HCT116 (cell line): ENCODE measurements around the gene TTC9. TPM values are rescaled to one million over a fixed set of nuclear protein-coding genes. Genes with fewer than 3 reads are reported as not detected.

ENCODE experiments used
- ATAC-seq: fragments of 200-7000 bp; cut with Tn5 transposase; 2 replicates; pipeline ENCODE4 v1.9.1; 2020; ENCODE audit warnings: mild to moderate bottlenecking, moderate library complexity
- BruUV-seq: library from RNA; stranded (reverse); fragments of 400-500 nt; replicated peaks from 2 replicates; lab custom pipeline; 2021; lab: Mats Ljungman, UMichigan
- CTCF ChIA-PET: fragments of 300-600 bp; sonication (Branson Sonifier 250); formaldehyde crosslinking; loops from one replicate; lab custom pipeline; 2021; ENCODE audit warnings: antibody characterized with exemption; lab: Charles Lee
- POLR2A ChIA-PET: fragments of 300-600, 350-600 bp; sonication (Branson Sonifier 250); formaldehyde crosslinking; loops from one replicate; lab custom pipeline; 2021; ENCODE audit warnings: antibody characterized with exemption; lab: Charles Lee
- RAD21 ChIA-PET, 2 experiments: fragments of 300-600 bp; sonication (Branson Sonifier 250); formaldehyde crosslinking; loops; one replicate each; lab custom pipeline; 2023; ENCODE audit warnings: low total read pairs in 2 of 2; ENCODE audit not compliant: uncharacterized antibody in 2 of 2, unreplicated experiment in 2 of 2, low non-redundant PET in 1 of 2; lab: Charles Lee
- DNase-seq: peaks from one replicate; pipeline ENCODE4 v3.0.0-alpha.2; 2010; ENCODE audit warnings: low read depth, low spot score
- H2AFZ ChIP-seq: fragments of 200-600 bp; shearing (Covaris generic), sonication (generic); 2 replicates; pipeline ENCODE4 v1.6.1; 2017; ENCODE audit warnings: low read depth, mixed run types, mixed read lengths, antibody characterized with exemption, low read length; ENCODE audit not compliant: poor library complexity, severe bottlenecking
- H3K27ac ChIP-seq: 2 replicates; pipeline ENCODE4 v1.5.1; 2012; ENCODE audit warnings: low read depth, low read length
- H3K27me3 ChIP-seq: fragments of 200-600 bp; sonication (generic); 2 replicates; pipeline ENCODE4 v1.6.1; 2016; ENCODE audit warnings: mixed run types, low read length, mixed read lengths; ENCODE audit not compliant: insufficient read depth
- H3K36me3 ChIP-seq, 2 experiments: fragments of 200-500 bp in 1 of 2; fragments of 200-600 bp in 1 of 2; sonication (Bioruptor generic) in 1 of 2; sonication (generic) in 1 of 2; 2 replicates each; pipeline versions ENCODE4 v1.5.1 to v1.6.1; 2014 to 2016; ENCODE audit warnings: low read length in 2 of 2, inconsistent platforms in 1 of 2, mixed read lengths in 1 of 2, mixed run types in 1 of 2; ENCODE audit not compliant: insufficient read depth in 2 of 2, control insufficient read depth in 1 of 2
- H3K4me1 ChIP-seq, 2 experiments: fragments of 200-600 bp in 1 of 2; sonication (generic) in 1 of 2; 2 replicates each; pipeline versions ENCODE4 v1.5.1 to v1.6.1; 2012 to 2017; ENCODE audit warnings: low read length in 2 of 2, inconsistent platforms in 1 of 2, mild to moderate bottlenecking in 1 of 2, mixed read lengths in 1 of 2, mixed run types in 1 of 2, moderate library complexity in 1 of 2; ENCODE audit not compliant: insufficient read depth in 2 of 2, control insufficient read depth in 1 of 2
- H3K4me2 ChIP-seq: fragments of 200-600 bp; sonication (generic); 2 replicates; pipeline ENCODE4 v1.6.1; 2017; ENCODE audit warnings: mixed run types, low read length, mixed read lengths
- H3K4me3 ChIP-seq, 2 experiments: fragments of 200-600 bp in 1 of 2; sonication (generic) in 1 of 2; replicated peaks in 1 of 2; 2 replicates each; pipeline ENCODE4 v1.5.1; 2011 to 2016; ENCODE audit warnings: low read length in 2 of 2, control low read depth in 1 of 2, low read depth in 1 of 2, mild to moderate bottlenecking in 1 of 2, mixed read lengths in 1 of 2, mixed run types in 1 of 2
- H3K79me2 ChIP-seq: fragments of 200-600 bp; sonication (generic); 2 replicates; pipeline ENCODE4 v1.6.1; 2017; ENCODE audit warnings: mild to moderate bottlenecking, mixed run types, low read length, moderate library complexity, mixed read lengths; ENCODE audit not compliant: insufficient read depth
- H3K9ac ChIP-seq: fragments of 200-600 bp; sonication (generic); 2 replicates; pipeline ENCODE4 v1.6.1; 2016; ENCODE audit warnings: low read length, mixed read lengths
- H3K9me2 ChIP-seq: fragments of 200-600 bp; sonication (generic), shearing (Covaris generic); 2 replicates; pipeline ENCODE4 v1.6.1; 2017; ENCODE audit warnings: mixed run types, mild to moderate bottlenecking, moderate library complexity; ENCODE audit not compliant: insufficient read depth
- H3K9me3 ChIP-seq, 2 experiments: fragments of 200-500 bp in 1 of 2; fragments of 200-600 bp in 1 of 2; sonication (Bioruptor generic) in 1 of 2; sonication (generic) in 1 of 2; 2 replicates each; pipeline ENCODE4 v1.6.1; 2014 to 2017; ENCODE audit warnings: low read length in 2 of 2, mixed read lengths in 2 of 2, inconsistent platforms in 1 of 2, low read depth in 1 of 2, mild to moderate bottlenecking in 1 of 2, mixed run types in 1 of 2, moderate library complexity in 1 of 2; ENCODE audit not compliant: control insufficient read depth in 1 of 2, insufficient read depth in 1 of 2
- H4K20me1 ChIP-seq: fragments of 200-600 bp; sonication (generic), shearing (Covaris generic); 2 replicates; pipeline ENCODE4 v1.6.1; 2017; ENCODE audit warnings: mixed run types, mild to moderate bottlenecking, moderate library complexity; ENCODE audit not compliant: insufficient read depth
- CEBPB ChIP-seq: IDR thresholded peaks from 2 replicates; pipeline ENCODE4 v1.6.1; 2012; ENCODE audit warnings: low read depth
- CTCF ChIP-seq, 3 experiments: fragments of 200-600 bp in 1 of 3; sonication (generic) in 1 of 3; IDR thresholded peaks in 2 of 3; conservative IDR thresholded peaks in 1 of 3; 2 replicates each; pipeline ENCODE4 v1.5.1; 2012 to 2017; ENCODE audit warnings: low read depth in 2 of 3, low read length in 2 of 3, antibody characterized with exemption in 1 of 3, borderline replicate concordance in 1 of 3, control low read depth in 1 of 3, mild to moderate bottlenecking in 1 of 3, mixed read lengths in 1 of 3, mixed run types in 1 of 3, moderate library complexity in 1 of 3; ENCODE audit not compliant: insufficient read depth in 1 of 3
- EGR1 ChIP-seq: IDR thresholded peaks from 2 replicates; pipeline ENCODE4 v1.6.1; 2012; ENCODE audit warnings: low read depth
- ELF1 ChIP-seq: IDR thresholded peaks from 2 replicates; pipeline ENCODE4 v1.6.1; 2012; ENCODE audit warnings: low read depth, borderline replicate concordance
- EZH2 ChIP-seq: fragments of 200-600 bp; sonication (generic); IDR thresholded peaks from 2 replicates; pipeline ENCODE4 v1.6.1; 2017; ENCODE audit warnings: antibody characterized with exemption, mixed run types
- EZH2phosphoT487 ChIP-seq: fragments of 200-600 bp; IDR thresholded peaks from 2 replicates; pipeline ENCODE4 v1.6.1; 2018; ENCODE audit warnings: antibody characterized with exemption, borderline replicate concordance
- FOSL1 ChIP-seq: IDR thresholded peaks from 2 replicates; pipeline ENCODE4 v1.6.1; 2012; ENCODE audit warnings: low read depth
- JUND ChIP-seq: IDR thresholded peaks from 2 replicates; pipeline ENCODE4 v1.6.1; 2012
- POLR2A ChIP-seq: IDR thresholded peaks from 2 replicates; pipeline ENCODE4 v1.7.0; 2011; ENCODE audit warnings: borderline replicate concordance; ENCODE audit not compliant: insufficient read depth, insufficient read length; ENCODE audit errors: extremely low read depth
- POLR2AphosphoS5 ChIP-seq: IDR thresholded peaks from 2 replicates; pipeline ENCODE4 v1.6.1; 2011; ENCODE audit warnings: mild to moderate bottlenecking, low read depth, low read length, moderate library complexity
- RAD21 ChIP-seq: IDR thresholded peaks from 2 replicates; pipeline ENCODE4 v1.6.1; 2012; ENCODE audit warnings: low read depth, mild to moderate bottlenecking
- SIN3A ChIP-seq: IDR thresholded peaks from 2 replicates; pipeline ENCODE4 v1.6.1; 2012; ENCODE audit warnings: low read depth
- SP1 ChIP-seq: IDR thresholded peaks from 2 replicates; pipeline ENCODE4 v1.6.1; 2012; ENCODE audit warnings: low read depth
- SRF ChIP-seq: IDR thresholded peaks from 2 replicates; pipeline ENCODE4 v1.6.1; 2012; ENCODE audit warnings: low read depth
- TCF7L2 ChIP-seq: IDR thresholded peaks from 2 replicates; pipeline ENCODE4 v1.7.0; 2011; ENCODE audit warnings: borderline replicate concordance, inconsistent platforms; ENCODE audit not compliant: insufficient read depth, insufficient read length; ENCODE audit errors: extremely low read depth
- ZBTB33 ChIP-seq: IDR thresholded peaks from 2 replicates; pipeline ENCODE4 v1.6.1; 2011; ENCODE audit warnings: mild to moderate bottlenecking, low read length, moderate library complexity; ENCODE audit not compliant: insufficient replicate concordance; ENCODE audit errors: extremely low read depth
- ZFX ChIP-seq: fragments of 450-650 bp; IDR thresholded peaks from 2 replicates; pipeline ENCODE4 v1.6.1; 2017
- intact Hi-C: fragments of 100-400 bp; cut with micrococcal nuclease; formaldehyde crosslinking; loops from 2 replicates; pipeline ENCODE4 v1.10.0; 2022
- total RNA-seq: library from RNA; stranded (reverse); gene quantifications from one replicate; pipeline ENCODE4 v1.2.1, GENCODE V29; 2021; ENCODE audit not compliant: unreplicated experiment
- TF ChIP-seq, protein P1 (sequence below): IDR thresholded peaks from 2 replicates; pipeline ENCODE4 v1.6.1; 2012; ENCODE audit warnings: low read depth
- TF ChIP-seq, protein P2 (sequence below): IDR thresholded peaks from 2 replicates; pipeline ENCODE4 v1.6.1; 2012

Gene TTC9
- total RNA-seq, 1 experiment from 2014 or later, result 2.4 TPM

DNA sequence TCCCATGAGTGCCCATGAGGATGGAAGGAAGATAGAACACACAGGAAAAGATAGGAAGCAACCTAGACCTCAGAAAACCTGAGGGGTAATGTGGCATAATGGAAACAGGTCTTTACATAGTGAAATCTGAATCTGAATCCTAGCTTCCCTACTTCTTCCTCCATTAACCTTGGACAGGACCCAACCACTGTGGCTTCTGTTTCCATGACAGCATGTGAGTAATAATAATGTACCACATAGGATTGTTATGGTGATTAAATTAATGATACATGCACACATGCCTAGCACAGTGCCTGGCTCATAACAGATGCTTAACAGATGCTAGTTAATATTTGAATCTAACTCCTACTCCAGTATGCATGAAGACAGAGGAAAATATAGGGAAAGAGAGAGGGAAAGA is 11.2 kb downstream of the TTC9 start:
- intact Hi-C loops, result no loop called here
- Histone ChIP-seq H3K79me2 (no peaks in the 10 kb centered on the region), H3K9ac (no peak overlapping the region), H3K4me1 (peaks cover 0 to 5% of the 10 kb centered on the region in 2 experiments; a peak in 1 of 4 replicates), H3K9me2 (no peaks in the 10 kb centered on the region), H2AFZ (no peak overlapping the region), H4K20me1 (no peaks in the 10 kb centered on the region), H3K36me3 (no peaks in the 10 kb centered on the region), H3K27ac (no peak overlapping the region), H3K27me3 (no peaks in the 10 kb centered on the region), H3K4me3 (no peak overlapping the region), H3K4me2 (no peak overlapping the region), H3K9me3 (no peaks in the 10 kb centered on the region)
- CTCF ChIA-PET, result no interaction called here
- no TSS peak for BruUV-seq
- POLR2A ChIA-PET, result no interaction called here
- TF ChIP-seq ELF1 (no peak), RAD21 (no peak), EGR1 (no peak), FOSL1 (no peak), POLR2AphosphoS5 (no peak), EZH2phosphoT487 (no peak), POLR2A (no peak), ZFX (no peak), EZH2 (no peak), CTCF (IDR thresholded peaks at IDR 0.05 in 2 of 3, conservative IDR thresholded peaks at IDR 0.05 in 1 of 3; ENCODE audit: borderline replicate concordance in 1 of 3, insufficient read depth in 1 of 3, low read depth in 2 of 3, low read length in 2 of 3) (no peak), SP1 (no peak), CEBPB (no peak), SRF (no peak), JUND (no peak), TCF7L2 (no peak), SIN3A (no peak), ZBTB33 (no peak)
- TF ChIP-seq, protein P1, sequence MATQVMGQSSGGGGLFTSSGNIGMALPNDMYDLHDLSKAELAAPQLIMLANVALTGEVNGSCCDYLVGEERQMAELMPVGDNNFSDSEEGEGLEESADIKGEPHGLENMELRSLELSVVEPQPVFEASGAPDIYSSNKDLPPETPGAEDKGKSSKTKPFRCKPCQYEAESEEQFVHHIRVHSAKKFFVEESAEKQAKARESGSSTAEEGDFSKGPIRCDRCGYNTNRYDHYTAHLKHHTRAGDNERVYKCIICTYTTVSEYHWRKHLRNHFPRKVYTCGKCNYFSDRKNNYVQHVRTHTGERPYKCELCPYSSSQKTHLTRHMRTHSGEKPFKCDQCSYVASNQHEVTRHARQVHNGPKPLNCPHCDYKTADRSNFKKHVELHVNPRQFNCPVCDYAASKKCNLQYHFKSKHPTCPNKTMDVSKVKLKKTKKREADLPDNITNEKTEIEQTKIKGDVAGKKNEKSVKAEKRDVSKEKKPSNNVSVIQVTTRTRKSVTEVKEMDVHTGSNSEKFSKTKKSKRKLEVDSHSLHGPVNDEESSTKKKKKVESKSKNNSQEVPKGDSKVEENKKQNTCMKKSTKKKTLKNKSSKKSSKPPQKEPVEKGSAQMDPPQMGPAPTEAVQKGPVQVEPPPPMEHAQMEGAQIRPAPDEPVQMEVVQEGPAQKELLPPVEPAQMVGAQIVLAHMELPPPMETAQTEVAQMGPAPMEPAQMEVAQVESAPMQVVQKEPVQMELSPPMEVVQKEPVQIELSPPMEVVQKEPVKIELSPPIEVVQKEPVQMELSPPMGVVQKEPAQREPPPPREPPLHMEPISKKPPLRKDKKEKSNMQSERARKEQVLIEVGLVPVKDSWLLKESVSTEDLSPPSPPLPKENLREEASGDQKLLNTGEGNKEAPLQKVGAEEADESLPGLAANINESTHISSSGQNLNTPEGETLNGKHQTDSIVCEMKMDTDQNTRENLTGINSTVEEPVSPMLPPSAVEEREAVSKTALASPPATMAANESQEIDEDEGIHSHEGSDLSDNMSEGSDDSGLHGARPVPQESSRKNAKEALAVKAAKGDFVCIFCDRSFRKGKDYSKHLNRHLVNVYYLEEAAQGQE, result no peak
- TF ChIP-seq, protein P2, sequence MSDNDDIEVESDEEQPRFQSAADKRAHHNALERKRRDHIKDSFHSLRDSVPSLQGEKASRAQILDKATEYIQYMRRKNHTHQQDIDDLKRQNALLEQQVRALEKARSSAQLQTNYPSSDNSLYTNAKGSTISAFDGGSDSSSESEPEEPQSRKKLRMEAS, result no peak
- RAD21 ChIA-PET, result no interaction called here
- no peak for ATAC-seq
- DNase-seq, result no peak
